GM23338 (cell line): ENCODE measurements around the gene SFT2D2. TPM values are rescaled to one million over a fixed set of nuclear protein-coding genes. Genes with fewer than 3 reads are reported as not detected.

Experiments used
- ATAC-seq: fragments of 200-7000 bp; cut with Tn5 transposase; 3 replicates; pipeline ENCODE4 v1.9.1; 2020
- DNase-seq: peaks from one replicate; pipeline ENCODE4 v3.0.0-alpha.2; 2015; ENCODE audit warnings: low spot score
- H2AFZ ChIP-seq: fragments of 200-600 bp; sonication (generic); 2 replicates; pipeline ENCODE4 v1.8.0; 2016; ENCODE audit warnings: antibody characterized with exemption, mild to moderate bottlenecking, moderate library complexity
- H3F3A ChIP-seq: fragments of 200-600 bp; sonication (generic); replicated peaks from 2 replicates; pipeline ENCODE4 v1.8.0; 2017; ENCODE audit warnings: antibody characterized with exemption, mixed run types, low read depth
- H3K27ac ChIP-seq: fragments of 200-600 bp; sonication (generic); 2 replicates; pipeline ENCODE4 v1.6.1; 2016; ENCODE audit warnings: low read depth
- H3K27me3 ChIP-seq: fragments of 200-600 bp; sonication (generic); 2 replicates; pipeline ENCODE4 v1.8.0; 2016; ENCODE audit warnings: mild to moderate bottlenecking, mixed run types, moderate library complexity; ENCODE audit not compliant: insufficient read depth
- H3K36me3 ChIP-seq: fragments of 200-600 bp; sonication (generic); 2 replicates; pipeline ENCODE4 v1.8.0; 2016; ENCODE audit warnings: mild to moderate bottlenecking; ENCODE audit not compliant: insufficient read depth
- H3K4me1 ChIP-seq: fragments of 200-600 bp; sonication (generic); 2 replicates; pipeline ENCODE4 v1.8.0; 2016; ENCODE audit warnings: mild to moderate bottlenecking, moderate library complexity; ENCODE audit not compliant: insufficient read depth
- H3K4me2 ChIP-seq: fragments of 200-600 bp; sonication (generic); 2 replicates; pipeline ENCODE4 v1.7.1; 2017; ENCODE audit warnings: mixed run types
- H3K4me3 ChIP-seq: fragments of 200-600 bp; sonication (generic); 2 replicates; pipeline ENCODE4 v1.6.1; 2016; ENCODE audit warnings: mixed run types
- H3K79me2 ChIP-seq: fragments of 200-600 bp; sonication (generic); replicated peaks from 2 replicates; pipeline ENCODE4 v1.8.0; 2017; ENCODE audit warnings: mild to moderate bottlenecking; ENCODE audit not compliant: insufficient read depth
- H3K9me2 ChIP-seq: fragments of 200-600 bp; sonication (generic); 2 replicates; pipeline ENCODE4 v1.8.0; 2017; ENCODE audit not compliant: insufficient read depth
- H4K20me1 ChIP-seq: fragments of 200-600 bp; sonication (generic); replicated peaks from 2 replicates; pipeline ENCODE4 v1.8.0; 2017; ENCODE audit warnings: mild to moderate bottlenecking; ENCODE audit not compliant: insufficient read depth
- H3K27ac Mint-ChIP-seq: 2 replicates; pipeline ENCODE4 v1.8.0; 2020; ENCODE audit warnings: inconsistent platforms, mild to moderate bottlenecking, moderate library complexity, mixed read lengths
- H3K27me3 Mint-ChIP-seq: 3 replicates; pipeline ENCODE4 v1.8.0; 2022; ENCODE audit warnings: low read depth, mild to moderate bottlenecking, moderate library complexity, mixed read lengths, inconsistent platforms; ENCODE audit not compliant: insufficient read depth, poor library complexity
- H3K36me3 Mint-ChIP-seq: 3 replicates; pipeline ENCODE4 v1.8.0; 2021; ENCODE audit warnings: low read depth, mild to moderate bottlenecking, inconsistent platforms, moderate library complexity, mixed read lengths
- H3K4me1 Mint-ChIP-seq: 3 replicates; pipeline ENCODE4 v1.8.0; 2020; ENCODE audit warnings: mild to moderate bottlenecking, inconsistent platforms, mixed read lengths
- H3K4me3 Mint-ChIP-seq: 3 replicates; pipeline ENCODE4 v1.8.0; 2021; ENCODE audit warnings: moderate library complexity, mild to moderate bottlenecking, inconsistent platforms, mixed read lengths
- H3K9me3 Mint-ChIP-seq: 3 replicates; pipeline ENCODE4 v1.8.0; 2020; ENCODE audit warnings: moderate library complexity, mild to moderate bottlenecking, inconsistent platforms, mixed read lengths
- CREB1 ChIP-seq: fragments of 250-450 bp; sonication (Bioruptor Pico); IDR thresholded peaks from 2 replicates; pipeline ENCODE4 v1.5.0; 2020; ENCODE audit warnings: low read depth, mild to moderate bottlenecking, moderate library complexity
- CTCF ChIP-seq, 2 experiments: fragments of 200-600 bp in 1 of 2; sonication (generic) in 1 of 2; conservative IDR thresholded peaks; 2 replicates each; pipeline versions ENCODE4 v1.5.1 to v1.6.1; 2016 to 2017; ENCODE audit warnings: antibody characterized with exemption in 2 of 2, low read depth in 2 of 2, mild to moderate bottlenecking in 2 of 2, moderate library complexity in 1 of 2
- EZH2 ChIP-seq: fragments of 200-600 bp; sonication (generic); IDR thresholded peaks from one replicate; pipeline ENCODE4 v1.8.0; 2017; ENCODE audit warnings: antibody characterized with exemption, mild to moderate bottlenecking, low read depth; ENCODE audit not compliant: unreplicated experiment
- EZH2phosphoT487 ChIP-seq: fragments of 200-600 bp; sonication (generic); IDR thresholded peaks from one replicate; pipeline ENCODE4 v1.8.1; 2018; ENCODE audit warnings: antibody characterized with exemption; ENCODE audit not compliant: unreplicated experiment
- NANOG ChIP-seq: IDR thresholded peaks from 2 replicates; pipeline ENCODE4 v1.6.1; 2016; ENCODE audit warnings: antibody characterized with exemption, borderline replicate concordance
- POLR2AphosphoS5 ChIP-seq: IDR thresholded peaks from 2 replicates; pipeline ENCODE4 v1.6.1; 2016; ENCODE audit warnings: antibody characterized with exemption, low read depth
- REST ChIP-seq: IDR thresholded peaks from one replicate; pipeline ENCODE4 v1.6.1; 2018; ENCODE audit warnings: antibody characterized with exemption; ENCODE audit not compliant: unreplicated experiment
- STAT1 ChIP-seq: IDR thresholded peaks from one replicate; pipeline ENCODE4 v1.6.1; 2016; ENCODE audit warnings: antibody characterized with exemption; ENCODE audit not compliant: unreplicated experiment
- ZNF114 ChIP-seq: fragments of 250-450 bp; sonication (Bioruptor Pico); IDR thresholded peaks from 2 replicates; pipeline ENCODE4 v1.5.0; 2020; ENCODE audit warnings: mild to moderate bottlenecking, moderate library complexity
- ZNF331 ChIP-seq: fragments of 250-450 bp; sonication (Bioruptor Pico); IDR thresholded peaks from 2 replicates; pipeline ENCODE4 v1.5.0; 2020; ENCODE audit warnings: low read depth, mild to moderate bottlenecking, moderate library complexity
- polyA plus RNA-seq: library from polyadenylated mRNA; unstranded; fragments of >200 nt; fragmentation: Nextera tagmentation; extraction: Ambion mirVana; gene quantifications from 2 replicates; pipeline ENCODE4 v1.2.1, GENCODE V29; 2016
- total RNA-seq: library from RNA; depleted of rRNA; stranded (reverse); fragments of >200 nt; shearing (Covaris generic); gene quantifications from 2 replicates; pipeline ENCODE4 v1.2.3, GENCODE V29; 2014
- TF ChIP-seq, protein P1 (sequence below): IDR thresholded peaks from 2 replicates; pipeline ENCODE4 v1.6.1; 2016; ENCODE audit warnings: antibody characterized with exemption

The SFT2D2 gene
- total and polyA plus RNA-seq, 2 experiments from 2014 or later: 7.6 to 27.2 TPM

GRCh38 chr1:168298446-168298845, 72.6 kb downstream of the SFT2D2 start:
- Mint-ChIP-seq H3K27me3 (no peaks in the 10 kb centered on the region), H3K27ac (no peak overlapping the region), H3K36me3 (no peaks in the 10 kb centered on the region), H3K9me3 (no peaks in the 10 kb centered on the region; the same call in 2 of the 3 replicates), H3K4me1 (0 out of 3 replicates have a peak, but pooled peaks cover 2% of the 10 kb centered on the region), H3K4me3 (no peak overlapping the region)
- TF ChIP-seq POLR2AphosphoS5: no peak
- no peak for TF ChIP-seq STAT1
- no peak for TF ChIP-seq EZH2phosphoT487
- no peak for TF ChIP-seq CREB1
- TF ChIP-seq REST: no peak
- TF ChIP-seq ZNF114 (CRISPR knock-in tag): no peak
- TF ChIP-seq, protein P1, sequence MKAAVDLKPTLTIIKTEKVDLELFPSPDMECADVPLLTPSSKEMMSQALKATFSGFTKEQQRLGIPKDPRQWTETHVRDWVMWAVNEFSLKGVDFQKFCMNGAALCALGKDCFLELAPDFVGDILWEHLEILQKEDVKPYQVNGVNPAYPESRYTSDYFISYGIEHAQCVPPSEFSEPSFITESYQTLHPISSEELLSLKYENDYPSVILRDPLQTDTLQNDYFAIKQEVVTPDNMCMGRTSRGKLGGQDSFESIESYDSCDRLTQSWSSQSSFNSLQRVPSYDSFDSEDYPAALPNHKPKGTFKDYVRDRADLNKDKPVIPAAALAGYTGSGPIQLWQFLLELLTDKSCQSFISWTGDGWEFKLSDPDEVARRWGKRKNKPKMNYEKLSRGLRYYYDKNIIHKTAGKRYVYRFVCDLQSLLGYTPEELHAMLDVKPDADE: no peak
- no peak for TF ChIP-seq NANOG
- TF ChIP-seq CTCF (conservative IDR thresholded peaks at IDR 0.05; ENCODE audit: low read depth in 2 of 2): no peak
- TF ChIP-seq EZH2: no peak
- TF ChIP-seq ZNF331 (CRISPR knock-in tag): no peak
- Histone ChIP-seq H3K4me2 (no peak overlapping the region), H4K20me1 (no peaks in the 10 kb centered on the region), H2AFZ (no peak overlapping the region), H3K27ac (no peak overlapping the region), H3K27me3 (no peaks in the 10 kb centered on the region), H3K79me2 (no peaks in the 10 kb centered on the region), H3K9me2 (no peaks in the 10 kb centered on the region; the same call in 1 of the 2 replicates), H3K36me3 (no peaks in the 10 kb centered on the region), H3K4me1 (no peaks in the 10 kb centered on the region), H3F3A (no peaks in the 10 kb centered on the region), H3K4me3 (no peak overlapping the region)
- no peak for ATAC-seq
- DNase-seq: no peak
